OCI-LY7 (cell line): ENCODE data around the gene ARVCF.

Experiments used
- CTCF ChIP-seq: fragments of 200-600 bp; sonication (generic); conservative IDR thresholded peaks from 2 replicates; pipeline ENCODE4 v1.5.1; 2014; ENCODE audit warnings: mild to moderate bottlenecking, antibody characterized with exemption, low read length, moderate library complexity, mixed read lengths
- EZH2phosphoT487 ChIP-seq: fragments of 200-600 bp; sonication (generic); IDR thresholded peaks from 2 replicates; pipeline ENCODE4 v1.6.1; 2018; ENCODE audit warnings: low read depth, borderline replicate concordance, mild to moderate bottlenecking, mixed run types, antibody characterized with exemption, low read length, moderate library complexity, mixed read lengths

GRCh38 chr22:20064545-20065262 is 48.1 kb upstream of the ARVCF start:
- no peak for TF ChIP-seq CTCF
- TF ChIP-seq EZH2phosphoT487: no peak
